OCI-LY7 (cell line): ENCODE results near the gene ZBTB11. TPM values are rescaled to one million over a fixed set of nuclear protein-coding genes. Genes with fewer than 3 reads are reported as not detected.

Experiments
- BruUV-seq: library from RNA; stranded (reverse); fragments of 400-500 nt; replicated peaks from 2 replicates; lab custom pipeline; 2021; lab: Mats Ljungman, UMichigan
- CTCF ChIA-PET: fragments of 300-600 bp; sonication (Branson Sonifier 250); formaldehyde crosslinking; loops from one replicate; lab custom pipeline; 2022; ENCODE audit warnings: antibody characterized with exemption; ENCODE audit not compliant: unreplicated experiment; lab: Charles Lee
- POLR2A ChIA-PET: fragments of 300-600 bp; sonication (Branson Sonifier 250); formaldehyde crosslinking; loops from one replicate; lab custom pipeline; 2022; ENCODE audit warnings: antibody characterized with exemption; lab: Charles Lee
- DNase-seq: peaks from one replicate; pipeline ENCODE4 v3.0.0-alpha.2; 2015; ENCODE audit warnings: low spot score
- H2AFZ ChIP-seq: fragments of 200-600 bp; sonication (generic), shearing (Covaris generic); 2 replicates; pipeline ENCODE4 v1.6.1; 2014; ENCODE audit warnings: mild to moderate bottlenecking, antibody characterized with exemption, low read length, moderate library complexity
- H3K27ac ChIP-seq: fragments of 200-600 bp; sonication (generic); 2 replicates; pipeline ENCODE4 v1.5.1; 2014; ENCODE audit warnings: mixed run types, low read depth, mild to moderate bottlenecking, moderate library complexity, low read length, inconsistent platforms; ENCODE audit not compliant: poor library complexity, severe bottlenecking
- H3K36me3 ChIP-seq: fragments of 200-600 bp; sonication (generic); 2 replicates; pipeline ENCODE4 v1.6.1; 2014; ENCODE audit warnings: mild to moderate bottlenecking, antibody characterized with exemption, low read length, moderate library complexity, mixed read lengths; ENCODE audit not compliant: insufficient read depth
- H3K4me1 ChIP-seq: fragments of 200-600 bp; sonication (generic); 2 replicates; pipeline ENCODE4 v1.5.1; 2014; ENCODE audit warnings: mild to moderate bottlenecking, low read length; ENCODE audit not compliant: insufficient read depth, poor library complexity, severe bottlenecking
- H3K4me2 ChIP-seq: fragments of 200-600 bp; sonication (generic); 2 replicates; pipeline ENCODE4 v1.6.1; 2014; ENCODE audit warnings: mild to moderate bottlenecking, low read length
- H3K4me3 ChIP-seq: fragments of 200-600 bp; sonication (generic); 2 replicates; pipeline ENCODE4 v1.5.1; 2014; ENCODE audit warnings: mild to moderate bottlenecking, low read depth, low read length; ENCODE audit not compliant: poor library complexity, severe bottlenecking
- H3K79me2 ChIP-seq: fragments of 200-600 bp; sonication (generic); 2 replicates; pipeline ENCODE4 v1.6.1; 2016; ENCODE audit warnings: low read depth, mild to moderate bottlenecking, low read length, moderate library complexity, mixed read lengths; ENCODE audit not compliant: insufficient read depth
- H3K9me2 ChIP-seq: fragments of 200-600 bp; sonication (generic); 2 replicates; pipeline ENCODE4 v1.6.1; 2016; ENCODE audit warnings: mild to moderate bottlenecking, low read length, mixed read lengths; ENCODE audit not compliant: insufficient read depth
- H3K9me3 ChIP-seq: fragments of 200-600 bp; sonication (generic); 2 replicates; pipeline ENCODE4 v1.6.1; 2014; ENCODE audit warnings: mild to moderate bottlenecking, mixed run types, low read length, mixed read lengths
- H4K20me1 ChIP-seq: fragments of 200-600 bp; sonication (generic); 2 replicates; pipeline ENCODE4 v1.6.1; 2014; ENCODE audit warnings: mild to moderate bottlenecking, antibody characterized with exemption, low read length, moderate library complexity, mixed read lengths; ENCODE audit not compliant: insufficient read depth
- CTCF ChIP-seq: fragments of 200-600 bp; sonication (generic); conservative IDR thresholded peaks from 2 replicates; pipeline ENCODE4 v1.5.1; 2014; ENCODE audit warnings: mild to moderate bottlenecking, antibody characterized with exemption, low read length, moderate library complexity, mixed read lengths
- EZH2phosphoT487 ChIP-seq: fragments of 200-600 bp; sonication (generic); IDR thresholded peaks from 2 replicates; pipeline ENCODE4 v1.6.1; 2018; ENCODE audit warnings: low read depth, borderline replicate concordance, mild to moderate bottlenecking, mixed run types, antibody characterized with exemption, low read length, moderate library complexity, mixed read lengths
- intact Hi-C: fragments of 100-400 bp; cut with micrococcal nuclease; formaldehyde crosslinking; loops from one replicate; pipeline ENCODE4 v1.10.0; 2022; ENCODE audit not compliant: unreplicated experiment
- small RNA-seq: library from RNA; depleted of rRNA; stranded (forward); fragments of <200 nt; gene quantifications from one replicate; pipeline ENCODE3, GENCODE V24; 2014
- total RNA-seq, 2 experiments: library from RNA; depleted of rRNA in 1 of 2; stranded (reverse); fragments of >200 nt in 1 of 2; shearing (Covaris generic) in 1 of 2; gene quantifications; 2 replicates each; pipeline ENCODE4 v1.2.3, GENCODE V29; 2014 to 2022

The ZBTB11 gene
- total RNA-seq, 2 experiments from 2014 or later: 21.5 to 26.8 TPM

DNA sequence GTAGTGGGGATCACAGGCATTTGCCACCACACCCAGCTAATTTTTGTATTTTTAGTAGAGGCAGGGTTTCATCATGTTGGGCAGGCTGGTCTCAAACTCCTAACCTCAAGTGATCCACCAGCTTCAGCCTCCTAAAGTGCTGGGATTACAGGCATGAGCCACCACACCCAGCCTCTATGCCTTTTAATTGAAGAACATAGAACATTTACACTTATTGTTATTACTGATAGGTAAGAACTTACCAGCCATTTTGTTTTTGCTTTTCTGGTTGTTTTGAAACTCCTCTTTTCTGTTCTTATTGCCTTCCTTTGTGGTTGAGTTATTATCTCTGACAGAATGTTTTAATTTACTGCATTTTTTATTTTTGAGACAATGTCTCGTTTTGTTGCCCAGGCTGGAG is 73.7 kb downstream of the ZBTB11 start:
- Histone ChIP-seq H2AFZ (no peak overlapping the region), H3K79me2 (no peaks in the 10 kb centered on the region), H3K4me3 (no peak overlapping the region), H3K9me2 (no peaks in the 10 kb centered on the region), H4K20me1 (no peaks in the 10 kb centered on the region), H3K9me3 (0 out of 2 replicates have a peak, but pooled peaks cover 3% of the 10 kb centered on the region), H3K4me2 (no peak overlapping the region), H3K4me1 (no peaks in the 10 kb centered on the region), H3K27ac (no peak overlapping the region), H3K36me3 (no peaks in the 10 kb centered on the region)
- TF ChIP-seq CTCF (no peak), EZH2phosphoT487 (no peak)
- intact Hi-C loops: no loop called here
- POLR2A ChIA-PET: no interaction called here
- no TSS peak for BruUV-seq
- no peak for DNase-seq
- CTCF ChIA-PET: interaction anchor here (1.1 kb wide), 1 partner anchor 12 kb away, joined by 4 read pairs; no protein-coding TSS in a partner anchor

- Histone ChIP-seq H3K4me3 (no peak overlapping the region), H3K27ac (no peak overlapping the region), H3K36me3 (no peaks in the 10 kb centered on the region), H2AFZ (no peak overlapping the region), H4K20me1 (no peaks in the 10 kb centered on the region), H3K4me1 (no peaks in the 10 kb centered on the region), H3K79me2 (no peaks in the 10 kb centered on the region), H3K4me2 (no peak overlapping the region), H3K9me2 (no peaks in the 10 kb centered on the region), H3K9me3 (0 out of 2 replicates have a peak, but pooled peaks cover 3% of the 10 kb centered on the region)
- TF ChIP-seq CTCF (no peak), EZH2phosphoT487 (no peak)
- intact Hi-C loops: no loop called here
- DNase-seq: no peak
- ChIA-PET CTCF (interaction anchor here (1.1 kb wide), 1 partner anchor 12 kb away, joined by 4 read pairs; no protein-coding TSS in a partner anchor), POLR2A (no interaction called here)
- no TSS peak for BruUV-seq
Measured at GRCh38 chr3:101602731-101603130, 74.2 kb downstream of the ZBTB11 start.

Small RNA genes within 50 kb of the gene (small RNA-seq; reads per million reads assigned to genes)
- not detected for gene RF00019
- gene RNU6-1256P: not detected
- gene RNY1P12: 2.6 reads per million, percentile 82 among the genes with 10 or more reads in this experiment

Other genes starting within 250 kb of the ZBTB11 start
- gene SENP7, start 163.9 kb downstream of the ZBTB11 start, total RNA-seq (2014; rRNA removed; shearing (Covaris generic)): 13.6 and 17.7 TPM in 2 replicates
- gene SENP7, start 163.9 kb downstream of the ZBTB11 start, total RNA-seq (2022): 18.0 and 19.5 TPM in 2 replicates
- 23.6 and 26.5 TPM in 2 replicates for gene TRMT10C, start 115.3 kb downstream of the ZBTB11 start, total RNA-seq (2014; rRNA removed; shearing (Covaris generic))
- 25.6 and 29.1 TPM in 2 replicates for gene TRMT10C, start 115.3 kb downstream of the ZBTB11 start, total RNA-seq (2022)
- gene PCNP, start 103.0 kb downstream of the ZBTB11 start, total RNA-seq (2014; rRNA removed; shearing (Covaris generic)): 49.2 and 63.3 TPM in 2 replicates
- gene PCNP, start 103.0 kb downstream of the ZBTB11 start, total RNA-seq (2022): 153 and 162 TPM in 2 replicates
- 2,111 and 2,631 TPM in 2 replicates for gene RPL24, start 9.6 kb upstream of the ZBTB11 start, total RNA-seq (2014; rRNA removed; shearing (Covaris generic))
- gene RPL24, start 9.6 kb upstream of the ZBTB11 start, total RNA-seq (2022): 1,335 and 1,380 TPM in 2 replicates
- gene CEP97, start 47.5 kb upstream of the ZBTB11 start, total RNA-seq (2014; rRNA removed; shearing (Covaris generic)): 25.3 and 27.3 TPM in 2 replicates
- gene CEP97, start 47.5 kb upstream of the ZBTB11 start, total RNA-seq (2022): 43.5 and 46.7 TPM in 2 replicates
- gene NXPE3, start 102.1 kb upstream of the ZBTB11 start, total RNA-seq (2014; rRNA removed; shearing (Covaris generic)): 16.7 and 17.9 TPM in 2 replicates
- 59.2 and 64.3 TPM in 2 replicates for gene NXPE3, start 102.1 kb upstream of the ZBTB11 start, total RNA-seq (2022)
- 11.8 and 14.1 TPM in 2 replicates for gene NFKBIZ, start 172.4 kb upstream of the ZBTB11 start, total RNA-seq (2014; rRNA removed; shearing (Covaris generic))
- 26.6 and 33.3 TPM in 2 replicates for gene NFKBIZ, start 172.4 kb upstream of the ZBTB11 start, total RNA-seq (2022)